ENCODE measurements around the gene TCP10L. TPM values are rescaled to one million over a fixed set of nuclear protein-coding genes. Genes with fewer than 3 reads are reported as not detected.
"Not testable (repeated sequence)": the region's sequence is repeated elsewhere in the genome, so short reads cannot be mapped to it uniquely, and the experiment has no call there.

Gene TCP10L
- 2.6 TPM for total RNA-seq
- long read RNA-seq, partial matches to known transcripts: 0 of 3 reads
- long read RNA-seq, other reads (novel, unspliced or antisense): 3 of 3 reads

GRCh38 chr21:32585042-32585710 is at the start of gene TCP10L:
Gene TCP10L, minus strand, starts transcription at chr21:32585523. Its CDS starts 1,219 bp downstream, at chr21:32584304.
- no peak for ATAC-seq

GRCh38 chr21:32626621-32627196 is 41.4 kb upstream of the TCP10L start:
- ATAC-seq: no peak
- intact Hi-C loops (cut with DNase I): no loop called here
- DNase-seq (ENCODE audit: missing footprints): no peak

More at GRCh38 chr21:32585042-32585710, at the start of gene TCP10L:
- no peak for DNase-seq (ENCODE audit: missing footprints)
- intact Hi-C loops (cut with DNase I): no loop called here

- intact Hi-C loops (cut with DNase I): not testable (repeated sequence)
These were observed 32.9 kb upstream of the TCP10L start for GRCh38 chr21:32618218-32618617.

GRCh38 chr21:32613436-32614043 is 28.2 kb upstream of the TCP10L start:
- DNase-seq (ENCODE audit: missing footprints) (no peak), ATAC-seq (no peak)
- intact Hi-C loops (cut with DNase I): loop anchor here (5.0 kb wide), 1 partner anchor 201 kb away; the partner anchor contains the start of gene EVA1C

More at GRCh38 chr21:32618218-32618617, 32.9 kb upstream of the TCP10L start:
- not testable (repeated sequence) for DNase-seq (ENCODE audit: missing footprints); ATAC-seq

GRCh38 chr21:32612999-32613337 is 27.6 kb upstream of the TCP10L start:
- intact Hi-C loops (cut with DNase I): loop anchor here (5.0 kb wide), 1 partner anchor 201 kb away; the partner anchor contains the start of gene EVA1C
- DNase-seq (ENCODE audit: missing footprints): no peak
- no peak for ATAC-seq

- peak; percentile 96 for ATAC-seq
- intact Hi-C loops (cut with DNase I): loop anchor here (5.0 kb wide), 1 partner anchor 200 kb away; the partner anchor contains the start of gene EVA1C
- peak; percentile 91 for DNase-seq (ENCODE audit: missing footprints)
These were observed 27.0 kb upstream of the TCP10L start, which contains the start of gene CFAP298 for GRCh38 chr21:32612075-32612998. Gene CFAP298, minus strand, starts transcription at chr21:32612377. Its CDS starts 134 bp downstream, at chr21:32612243.

GRCh38 chr21:32611471-32611997 is 26.2 kb upstream of the TCP10L start:
- ATAC-seq: peak; percentile 11
- intact Hi-C loops (cut with DNase I): loop anchor here (5.0 kb wide), 1 partner anchor 199 kb away; the partner anchor contains the start of gene EVA1C
- peak; percentile 61 for DNase-seq (ENCODE audit: missing footprints)

GRCh38 chr21:32610940-32611339 is 25.6 kb upstream of the TCP10L start:
- ATAC-seq; DNase-seq (ENCODE audit: missing footprints): not testable (repeated sequence)
- intact Hi-C loops (cut with DNase I): loop anchor here (5.0 kb wide), 1 partner anchor 199 kb away; the partner anchor contains the start of gene EVA1C

- no peak for ATAC-seq
- intact Hi-C loops (cut with DNase I): no loop called here
- DNase-seq (ENCODE audit: missing footprints): no peak
These were observed 23.5 kb upstream of the TCP10L start for GRCh38 chr21:32608851-32609250.

GRCh38 chr21:32605469-32605868 is 20.1 kb upstream of the TCP10L start:
- intact Hi-C loops (cut with DNase I): no loop called here
- DNase-seq (ENCODE audit: missing footprints) (no peak), ATAC-seq (no peak)

GRCh38 chr21:32604464-32604863 is 19.1 kb upstream of the TCP10L start:
- DNase-seq (ENCODE audit: missing footprints) (no peak), ATAC-seq (no peak)
- intact Hi-C loops (cut with DNase I): no loop called here

- intact Hi-C loops (cut with DNase I): no loop called here
These were observed 17.8 kb upstream of the TCP10L start for GRCh38 chr21:32603131-32603530.

GRCh38 chr21:32602099-32602498 is 16.8 kb upstream of the TCP10L start:
- no peak for DNase-seq (ENCODE audit: missing footprints)
- ATAC-seq: no peak
- intact Hi-C loops (cut with DNase I): no loop called here

More at GRCh38 chr21:32603131-32603530, 17.8 kb upstream of the TCP10L start:
- DNase-seq (ENCODE audit: missing footprints) (no peak), ATAC-seq (no peak)

- intact Hi-C loops (cut with DNase I): no loop called here
- ATAC-seq (no peak), DNase-seq (ENCODE audit: missing footprints) (no peak)
These were observed 14.2 kb upstream of the TCP10L start for GRCh38 chr21:32599526-32599925.

GRCh38 chr21:32599091-32599490 is 13.8 kb upstream of the TCP10L start:
- no peak for ATAC-seq
- no peak for DNase-seq (ENCODE audit: missing footprints)
- intact Hi-C loops (cut with DNase I): no loop called here

GRCh38 chr21:32597205-32597604 is 11.9 kb upstream of the TCP10L start:
- DNase-seq (ENCODE audit: missing footprints): no peak
- ATAC-seq: no peak
- intact Hi-C loops (cut with DNase I): no loop called here

- no peak for DNase-seq (ENCODE audit: missing footprints)
- intact Hi-C loops (cut with DNase I): no loop called here
- ATAC-seq: no peak
These were observed 10.1 kb upstream of the TCP10L start for GRCh38 chr21:32595431-32595830.

GRCh38 chr21:32593690-32594089 is 8.4 kb upstream of the TCP10L start:
- intact Hi-C loops (cut with DNase I): no loop called here
- DNase-seq (ENCODE audit: missing footprints) (no peak), ATAC-seq (no peak)

Measured in Right ventricle myocardium inferior (tissue), 1 donor.